Lower lobe of right lung (tissue), 2 donors: ENCODE results near the gene DPYD. TPM values are rescaled to one million over a fixed set of nuclear protein-coding genes. Genes with fewer than 3 reads are reported as not detected.

Experiments
- ATAC-seq, 2 donors: fragments of 200-7000 bp; cut with Tn5 transposase; one replicate each; pipeline ENCODE4 v1.9.1; 2020 to 2022; ENCODE audit warnings: mild to moderate bottlenecking in 2 of 2, moderate library complexity in 2 of 2
- DNase-seq: peaks from one replicate; pipeline ENCODE4 v3.0.0-alpha.2; 2020
- H3K27ac ChIP-seq: fragments of 200-600 bp; one replicate; pipeline ENCODE4 v1.8.0; 2022
- H3K27me3 ChIP-seq: fragments of 200-600 bp; one replicate; pipeline ENCODE4 v1.8.0; 2022; ENCODE audit warnings: low read depth
- H3K36me3 ChIP-seq: fragments of 200-600 bp; one replicate; pipeline ENCODE4 v1.8.0; 2022; ENCODE audit warnings: mild to moderate bottlenecking
- H3K4me1 ChIP-seq: fragments of 200-600 bp; one replicate; pipeline ENCODE4 v1.8.0; 2022
- H3K4me3 ChIP-seq: fragments of 200-600 bp; one replicate; pipeline ENCODE4 v1.8.0; 2022; ENCODE audit warnings: mild to moderate bottlenecking
- H3K9me3 ChIP-seq: fragments of 200-600 bp; one replicate; pipeline ENCODE4 v1.8.0; 2022
- intact Hi-C: fragments of 100-400 bp; cut with DNase I; formaldehyde crosslinking; loops from one replicate; pipeline ENCODE4 v1.11.0; 2022
- total RNA-seq: library from RNA; stranded (reverse); fragmentation: NEBNext Ultra II Directional; extraction: Animal tissue kit (Norgen Biotek cat#: 25700); gene quantifications from one replicate; pipeline ENCODE4 v1.2.1, GENCODE V29; 2021
- TF ChIP-seq, protein P1 (sequence below): fragments of 200-600 bp; IDR thresholded peaks from one replicate; pipeline ENCODE4 v1.8.0; 2022; ENCODE audit warnings: antibody characterized with exemption, mild to moderate bottlenecking
- donor health status: DM: no; HTN: yes; CAD: no; lungs with severe emphysema.

DPYD gene
- total RNA-seq, 1 donor from 2014 or later = 91.9 TPM

DNA sequence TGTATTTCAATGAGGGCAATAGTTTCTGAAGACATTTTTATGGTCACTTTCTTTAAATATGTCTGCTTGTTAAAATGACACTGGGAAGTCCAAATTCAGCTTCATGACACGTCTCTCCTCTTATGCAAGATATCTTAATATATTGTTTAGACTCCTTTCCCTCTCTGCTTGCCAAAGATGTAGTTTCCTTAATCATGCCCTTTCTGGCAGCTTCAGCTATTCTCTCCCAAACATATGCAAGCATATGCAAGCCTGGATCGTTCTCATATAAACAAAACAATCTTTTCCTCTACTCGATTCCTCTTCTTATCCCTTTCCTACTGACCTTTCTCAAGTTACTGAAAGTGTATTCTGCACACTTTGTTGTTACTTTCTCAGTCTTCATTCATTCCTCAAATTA is 827.1 kb downstream of the DPYD start:
- ATAC-seq = no peak
- TF ChIP-seq, protein P1, sequence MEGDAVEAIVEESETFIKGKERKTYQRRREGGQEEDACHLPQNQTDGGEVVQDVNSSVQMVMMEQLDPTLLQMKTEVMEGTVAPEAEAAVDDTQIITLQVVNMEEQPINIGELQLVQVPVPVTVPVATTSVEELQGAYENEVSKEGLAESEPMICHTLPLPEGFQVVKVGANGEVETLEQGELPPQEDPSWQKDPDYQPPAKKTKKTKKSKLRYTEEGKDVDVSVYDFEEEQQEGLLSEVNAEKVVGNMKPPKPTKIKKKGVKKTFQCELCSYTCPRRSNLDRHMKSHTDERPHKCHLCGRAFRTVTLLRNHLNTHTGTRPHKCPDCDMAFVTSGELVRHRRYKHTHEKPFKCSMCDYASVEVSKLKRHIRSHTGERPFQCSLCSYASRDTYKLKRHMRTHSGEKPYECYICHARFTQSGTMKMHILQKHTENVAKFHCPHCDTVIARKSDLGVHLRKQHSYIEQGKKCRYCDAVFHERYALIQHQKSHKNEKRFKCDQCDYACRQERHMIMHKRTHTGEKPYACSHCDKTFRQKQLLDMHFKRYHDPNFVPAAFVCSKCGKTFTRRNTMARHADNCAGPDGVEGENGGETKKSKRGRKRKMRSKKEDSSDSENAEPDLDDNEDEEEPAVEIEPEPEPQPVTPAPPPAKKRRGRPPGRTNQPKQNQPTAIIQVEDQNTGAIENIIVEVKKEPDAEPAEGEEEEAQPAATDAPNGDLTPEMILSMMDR = no peak
- H3K27ac ChIP-seq = no peak overlapping the region
- H3K4me3 ChIP-seq = no peak overlapping the region
- intact Hi-C loops = no loop called here
- no peaks in the 10 kb centered on the region for H3K4me1 ChIP-seq
- peaks cover 17% of the 10 kb centered on the region for H3K36me3 ChIP-seq
- no peaks in the 10 kb centered on the region for H3K9me3 ChIP-seq
- no peak for DNase-seq
- H3K27me3 ChIP-seq = no peaks in the 10 kb centered on the region

DNA sequence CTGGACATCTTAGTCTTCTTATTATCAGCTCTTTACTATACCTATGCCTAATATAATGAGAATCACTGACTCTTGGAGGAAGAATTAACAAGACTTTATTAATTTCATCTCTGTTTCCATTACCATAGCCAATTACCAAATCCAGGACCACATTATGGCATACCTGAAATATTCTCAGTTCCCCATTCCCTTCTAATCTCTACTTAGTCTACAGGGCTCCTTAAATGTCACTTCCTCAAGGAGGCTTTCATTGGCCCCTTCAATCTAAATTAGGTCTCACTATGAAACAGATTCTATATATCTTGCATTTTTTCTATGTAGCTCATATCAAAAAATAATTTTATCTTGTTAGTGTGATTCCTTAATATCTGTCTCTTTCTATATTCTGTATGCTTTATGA is 828.0 kb downstream of the DPYD start:
- intact Hi-C loops = no loop called here
- H3K4me1 ChIP-seq = no peaks in the 10 kb centered on the region
- ATAC-seq = no peak
- H3K27me3 ChIP-seq = no peaks in the 10 kb centered on the region
- peaks cover 12% of the 10 kb centered on the region for H3K36me3 ChIP-seq
- no peak overlapping the region for H3K4me3 ChIP-seq
- TF ChIP-seq, protein P1 = no peak
- H3K9me3 ChIP-seq = no peaks in the 10 kb centered on the region
- DNase-seq = no peak
- no peak overlapping the region for H3K27ac ChIP-seq

DNA sequence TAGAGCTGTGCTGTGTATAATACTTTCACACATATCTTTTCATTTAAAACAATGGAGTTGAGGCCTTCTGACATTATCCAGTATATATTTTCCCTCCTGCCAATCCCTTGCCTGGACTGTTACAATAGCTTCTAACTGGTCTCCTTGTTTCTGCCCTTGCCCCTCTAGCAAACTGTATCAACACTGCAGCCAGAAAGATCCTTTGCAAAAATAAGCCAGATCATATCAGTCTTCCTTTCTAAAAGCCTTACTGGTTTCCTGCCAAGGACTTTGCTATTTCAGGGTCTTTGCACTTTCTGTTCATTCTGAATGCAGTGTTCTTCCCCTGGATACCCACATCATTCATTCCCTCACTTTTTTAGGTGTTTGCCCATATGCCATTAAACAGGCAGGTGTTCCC is 829.2 kb downstream of the DPYD start:
- Histone ChIP-seq H3K4me1 (no peaks in the 10 kb centered on the region), H3K27ac (no peak overlapping the region)
- DNase-seq = no peak

DNA sequence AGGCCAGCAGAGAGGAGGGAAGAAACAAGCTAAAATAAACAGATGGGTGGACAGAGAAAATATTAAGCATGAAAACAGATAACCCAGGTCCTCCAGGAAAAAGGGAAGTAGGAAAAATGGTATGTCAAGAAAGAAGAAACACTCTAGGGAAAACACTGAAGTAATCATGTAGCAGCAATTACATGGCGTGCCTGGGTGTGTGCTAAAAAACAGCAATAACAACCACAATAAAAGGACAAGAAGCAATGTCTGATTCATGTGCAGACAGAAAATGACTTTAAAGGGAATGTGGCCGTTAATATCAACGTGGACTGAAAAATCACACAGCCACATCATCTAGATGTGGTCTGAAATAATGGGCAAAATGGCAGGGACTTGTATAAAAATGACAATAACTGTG is 829.6 kb downstream of the DPYD start:
- Histone ChIP-seq H3K4me1 (no peaks in the 10 kb centered on the region), H3K36me3 (no peaks in the 10 kb centered on the region), H3K27me3 (no peaks in the 10 kb centered on the region), H3K27ac (no peak overlapping the region), H3K9me3 (no peaks in the 10 kb centered on the region), H3K4me3 (no peak overlapping the region)
- DNase-seq (no peak), ATAC-seq (no peak)
- intact Hi-C loops = no loop called here
- TF ChIP-seq, protein P1 = no peak

More for the DNA sequence above, 829.2 kb downstream of the DPYD start:
- no peak overlapping the region for H3K4me3 ChIP-seq
- TF ChIP-seq, protein P1 = no peak
- ATAC-seq = no peak
- H3K36me3 ChIP-seq = peaks cover 1% of the 10 kb centered on the region
- intact Hi-C loops = no loop called here
- H3K9me3 ChIP-seq = no peaks in the 10 kb centered on the region
- H3K27me3 ChIP-seq = no peaks in the 10 kb centered on the region

DNA sequence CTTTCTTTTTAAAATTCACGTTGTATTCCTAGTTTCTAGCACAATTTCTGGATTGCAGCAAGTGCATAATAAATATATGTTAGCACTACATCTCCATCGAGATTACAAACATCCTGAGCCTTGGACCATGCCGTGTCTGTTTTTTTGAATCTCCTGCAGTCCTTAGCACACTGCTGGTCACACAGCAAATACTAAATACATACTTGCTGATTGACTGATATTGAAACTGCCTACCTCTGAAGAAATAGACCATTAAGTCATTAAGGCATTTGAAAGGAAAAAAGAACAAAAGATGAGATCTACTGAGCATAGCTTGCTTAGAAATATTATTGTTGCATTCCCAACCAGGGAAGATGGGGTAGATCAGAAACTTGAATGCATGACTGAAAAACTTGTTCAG is 830.1 kb downstream of the DPYD start:
- intact Hi-C loops = no loop called here
- DNase-seq (no peak), ATAC-seq (no peak)
- Histone ChIP-seq H3K27me3 (no peaks in the 10 kb centered on the region), H3K4me1 (no peaks in the 10 kb centered on the region), H3K9me3 (no peaks in the 10 kb centered on the region), H3K27ac (no peak overlapping the region), H3K4me3 (no peak overlapping the region), H3K36me3 (no peaks in the 10 kb centered on the region)
- TF ChIP-seq, protein P1 = no peak

DNA sequence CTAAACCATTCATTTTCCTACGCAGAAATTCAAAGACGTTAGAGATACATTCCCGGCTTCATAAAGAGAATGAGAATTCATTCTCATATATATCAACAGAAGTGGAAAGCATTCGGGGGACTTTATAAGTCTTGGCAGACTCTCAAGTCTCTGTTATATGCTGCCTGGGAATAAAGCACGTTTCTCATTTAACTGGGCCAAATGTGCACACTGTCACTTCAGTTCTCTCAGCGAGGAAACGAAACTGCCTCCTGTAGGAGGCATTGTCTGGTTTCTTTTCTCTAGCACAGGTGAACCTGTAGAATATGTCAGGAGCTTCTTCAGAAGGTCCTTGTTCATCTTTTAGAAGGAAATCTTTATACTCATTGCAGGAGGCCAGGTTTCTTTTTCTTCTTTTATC is 831.7 kb downstream of the DPYD start:
- TF ChIP-seq, protein P1 = no peak
- no peaks in the 10 kb centered on the region for H3K4me1 ChIP-seq
- no peaks in the 10 kb centered on the region for H3K36me3 ChIP-seq
- ATAC-seq (no peak), DNase-seq (no peak)
- intact Hi-C loops = no loop called here
- H3K27me3 ChIP-seq = no peaks in the 10 kb centered on the region
- H3K9me3 ChIP-seq = no peaks in the 10 kb centered on the region
- no peak overlapping the region for H3K27ac ChIP-seq
- H3K4me3 ChIP-seq = no peak overlapping the region
